Fibroblast of skin of right quadriceps (primary cell): ENCODE measurements around the gene CCDC198.

Experiments
- DNase-seq: peaks from one replicate; pipeline ENCODE4 v3.0.0-alpha.2; 2013

The CCDC198 gene

GRCh38 chr14:57462551-57462950 is 31.1 kb downstream of the CCDC198 start:
- no peak for DNase-seq

- DNase-seq = no peak
Observed at GRCh38 chr14:57461777-57462320, 31.8 kb downstream of the CCDC198 start.

- DNase-seq = no peak
Observed at GRCh38 chr14:57435923-57436322, 57.7 kb downstream of the CCDC198 start.

GRCh38 chr14:57420986-57421385 is 72.7 kb downstream of the CCDC198 start:
- peak; percentile 34 for DNase-seq

- DNase-seq = no peak
Observed at GRCh38 chr14:57420033-57420432, 73.6 kb downstream of the CCDC198 start.
